GM12878 (cell line): Measurements from ENCODE around the gene LAMA4. TPM values are rescaled to one million over a fixed set of nuclear protein-coding genes. Genes with fewer than 3 reads are reported as not detected.

Experiments
- EGR1 ChIP-seq, 2 experiments: IDR thresholded peaks; 1 replicate in 1 of 2; 2 replicates in 1 of 2; pipeline ENCODE4 v1.6.1; 2011 to 2012; ENCODE audit warnings: low read depth in 2 of 2, low read length in 2 of 2, borderline replicate concordance in 1 of 2, mild to moderate bottlenecking in 1 of 2, moderate library complexity in 1 of 2
- JUNB ChIP-seq: IDR thresholded peaks from 2 replicates; pipeline ENCODE4 v1.6.1; 2016; ENCODE audit warnings: antibody characterized with exemption, mild to moderate bottlenecking
- MEF2A ChIP-seq: IDR thresholded peaks from 2 replicates; pipeline ENCODE4 v1.6.1; 2011; ENCODE audit warnings: low read depth, mild to moderate bottlenecking, low read length, moderate library complexity; ENCODE audit not compliant: insufficient read depth
- PAX8 ChIP-seq: fragments of 450-650 bp; IDR thresholded peaks from 2 replicates; pipeline ENCODE4 v1.6.1; 2017; ENCODE audit warnings: mild to moderate bottlenecking, moderate library complexity
- polyA plus RNA-seq, 11 experiments: library from polyadenylated mRNA; depleted of rRNA in 4 of 11; unstranded in 6 of 11; stranded (reverse) in 5 of 11; fragments of >200 nt; fragmentation: Nextera tagmentation in 4 of 11; fragmentation: Illumina TruSeq in 1 of 11; extraction: Ambion mirVana in 4 of 11; extraction: Trizol in 1 of 11; gene quantifications; 1 replicate in 1 of 11; 2 replicates in 10 of 11; pipeline versions ENCODE4 v1.2.1 to v1.2.3, GENCODE V29; 2011 to 2016; ENCODE audit warnings: inconsistent platforms in 2 of 11, missing spikeins in 2 of 11, low read depth in 1 of 11
- total RNA-seq, 4 experiments: library from RNA; depleted of rRNA in 3 of 4; stranded (reverse); fragments of >200 nt in 3 of 4; fragmentation: Illumina TruSeq in 1 of 4; extraction: Trizol in 1 of 4; gene quantifications; 2 replicates each; pipeline versions ENCODE4 v1.2.1 to v1.2.3, GENCODE V29; 2013 to 2021
- TF ChIP-seq, protein P1 (sequence below): IDR thresholded peaks from 2 replicates; pipeline ENCODE4 v1.6.1; 2011; ENCODE audit warnings: borderline replicate concordance, low read depth, mild to moderate bottlenecking, moderate library complexity, low read length; ENCODE audit not compliant: insufficient read depth, poor library complexity, severe bottlenecking
- TF ChIP-seq, protein P2 (sequence below): fragments of 450-650 bp; formaldehyde crosslinking; IDR thresholded peaks from 2 replicates; pipeline ENCODE4 v1.4.0; 2022; ENCODE audit warnings: mild to moderate bottlenecking, moderate library complexity

The LAMA4 gene
- total and polyA plus RNA-seq, 10 of the 15 experiments (the other 5 are each of a cell fraction or from before 2014, with no cell fraction given), result 0.11 to 0.21 (median 0.14) TPM; not detected in 7

GRCh38 chr6:112298021-112298745 is 43.8 kb upstream of the LAMA4 start (continued):
- TF ChIP-seq EGR1 (IDR thresholded peaks at IDR 0.05; ENCODE audit: borderline replicate concordance in 1 of 2, low read depth in 2 of 2, low read length in 2 of 2), result no peak
- no peak for TF ChIP-seq PAX8
- TF ChIP-seq JUNB, result no peak
- TF ChIP-seq, protein P1, sequence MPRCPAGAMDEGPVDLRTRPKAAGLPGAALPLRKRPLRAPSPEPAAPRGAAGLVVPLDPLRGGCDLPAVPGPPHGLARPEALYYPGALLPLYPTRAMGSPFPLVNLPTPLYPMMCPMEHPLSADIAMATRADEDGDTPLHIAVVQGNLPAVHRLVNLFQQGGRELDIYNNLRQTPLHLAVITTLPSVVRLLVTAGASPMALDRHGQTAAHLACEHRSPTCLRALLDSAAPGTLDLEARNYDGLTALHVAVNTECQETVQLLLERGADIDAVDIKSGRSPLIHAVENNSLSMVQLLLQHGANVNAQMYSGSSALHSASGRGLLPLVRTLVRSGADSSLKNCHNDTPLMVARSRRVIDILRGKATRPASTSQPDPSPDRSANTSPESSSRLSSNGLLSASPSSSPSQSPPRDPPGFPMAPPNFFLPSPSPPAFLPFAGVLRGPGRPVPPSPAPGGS, result no peak
- no peak for TF ChIP-seq MEF2A
- TF ChIP-seq, protein P2, sequence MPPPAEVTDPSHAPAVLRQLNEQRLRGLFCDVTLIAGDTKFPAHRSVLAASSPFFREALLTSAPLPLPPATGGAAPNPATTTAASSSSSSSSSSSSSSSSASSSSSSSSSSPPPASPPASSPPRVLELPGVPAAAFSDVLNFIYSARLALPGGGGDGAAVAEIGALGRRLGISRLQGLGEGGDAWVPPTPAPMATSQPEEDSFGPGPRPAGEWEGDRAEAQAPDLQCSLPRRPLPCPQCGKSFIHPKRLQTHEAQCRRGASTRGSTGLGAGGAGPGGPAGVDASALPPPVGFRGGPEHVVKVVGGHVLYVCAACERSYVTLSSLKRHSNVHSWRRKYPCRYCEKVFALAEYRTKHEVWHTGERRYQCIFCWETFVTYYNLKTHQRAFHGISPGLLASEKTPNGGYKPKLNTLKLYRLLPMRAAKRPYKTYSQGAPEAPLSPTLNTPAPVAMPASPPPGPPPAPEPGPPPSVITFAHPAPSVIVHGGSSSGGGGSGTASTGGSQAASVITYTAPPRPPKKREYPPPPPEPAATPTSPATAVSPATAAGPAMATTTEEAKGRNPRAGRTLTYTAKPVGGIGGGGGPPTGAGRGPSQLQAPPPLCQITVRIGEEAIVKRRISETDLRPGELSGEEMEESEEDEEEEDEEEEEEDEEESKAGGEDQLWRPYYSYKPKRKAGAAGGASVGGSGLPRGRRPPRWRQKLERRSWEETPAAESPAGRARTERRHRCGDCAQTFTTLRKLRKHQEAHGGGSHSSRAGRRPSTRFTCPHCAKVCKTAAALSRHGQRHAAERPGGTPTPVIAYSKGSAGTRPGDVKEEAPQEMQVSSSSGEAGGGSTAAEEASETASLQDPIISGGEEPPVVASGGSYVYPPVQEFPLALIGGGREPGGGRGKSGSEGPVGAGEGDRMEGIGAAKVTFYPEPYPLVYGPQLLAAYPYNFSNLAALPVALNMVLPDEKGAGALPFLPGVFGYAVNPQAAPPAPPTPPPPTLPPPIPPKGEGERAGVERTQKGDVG (CRISPR knock-in tag), result no peak
- TF ChIP-seq, all 136 proteins: peak for 0
